Aorta (tissue), 5 donors: ENCODE data around the gene YOD1. TPM values are rescaled to one million over a fixed set of nuclear protein-coding genes. Genes with fewer than 3 reads are reported as not detected.

Source experiments
- ATAC-seq: fragments of 200-7000 bp; cut with Tn5 transposase; one replicate; pipeline ENCODE4 v1.9.1; 2022; ENCODE audit warnings: moderate library complexity; ENCODE audit not compliant: low FRiP score
- DNase-seq, 2 donors: peaks; one replicate each; pipeline ENCODE4 v3.0.0-alpha.2; 2020
- H3K27ac ChIP-seq, 2 donors: one replicate each; pipeline ENCODE4 v1.5.1; 2013; ENCODE audit warnings: low read length in 2 of 2, mild to moderate bottlenecking in 2 of 2, moderate library complexity in 2 of 2, control low read depth in 1 of 2, inconsistent platforms in 1 of 2, low read depth in 1 of 2
- H3K27me3 ChIP-seq, 2 donors: one replicate each; pipeline ENCODE4 v1.6.1; 2013; ENCODE audit warnings: control low read depth in 1 of 2, low read length in 1 of 2, mild to moderate bottlenecking in 1 of 2, moderate library complexity in 1 of 2; ENCODE audit not compliant: insufficient read depth in 2 of 2, control insufficient read depth in 1 of 2
- H3K36me3 ChIP-seq, 2 donors: one replicate each; pipeline ENCODE4 v1.6.1; 2013; ENCODE audit warnings: control low read depth in 1 of 2, low read length in 1 of 2, mild to moderate bottlenecking in 1 of 2; ENCODE audit not compliant: insufficient read depth in 2 of 2, control insufficient read depth in 1 of 2
- H3K4me1 ChIP-seq, 2 donors: one replicate each; pipeline ENCODE4 v1.6.1; 2013; ENCODE audit warnings: low read length in 2 of 2, control low read depth in 1 of 2, mild to moderate bottlenecking in 1 of 2, moderate library complexity in 1 of 2; ENCODE audit not compliant: insufficient read depth in 2 of 2, control insufficient read depth in 1 of 2
- H3K4me3 ChIP-seq, 2 donors: one replicate each; pipeline ENCODE4 v1.5.1; 2013; ENCODE audit warnings: low read length in 2 of 2, control low read depth in 1 of 2, mild to moderate bottlenecking in 1 of 2
- H3K9me3 ChIP-seq: one replicate; pipeline ENCODE4 v1.6.1; 2013; ENCODE audit warnings: mild to moderate bottlenecking, low read length; ENCODE audit not compliant: control insufficient read depth
- whole genome bisulfite sequencing, 2 donors: extraction: QIAGEN DNeasy Blood & Tissue Kit; methylation state at CpG; one replicate each; pipeline ENCODE4 v1.1.7; 2013; 5-methylcytosine and 5-hydroxymethylcytosine counted together
- intact Hi-C, 2 donors: fragments of 100-400 bp; cut with DNase I; formaldehyde crosslinking; loops; one replicate each; pipeline versions ENCODE4 v1.14.2 to v1.15.0; 2022
- polyA plus RNA-seq, 2 donors: library from polyadenylated mRNA; stranded (reverse); fragments of 200-250 nt; gene quantifications; one replicate each; pipeline ENCODE4 v1.2.3, GENCODE V29; 2013
- total RNA-seq, 2 donors: library from RNA; stranded (reverse); fragmentation: NEBNext Ultra II Directional; extraction: Animal tissue kit (Norgen Biotek cat#: 25700); gene quantifications; one replicate each; pipeline ENCODE4 v1.2.1, GENCODE V29; 2021
- donor health status: healthy with polysubstance abuse.
- donor health status: Bipolar disorder and iron deficiency.
- donor health status: DM: no; HTN: no; CAD: no.
- donor health status: DM: no; HTN: no; CAD: no.
- donor health status: DM: yes; HTN: yes; CAD: no.

YOD1 gene
- total and polyA plus RNA-seq, 4 donors: 0.75 to 6.6 (median 4.1) TPM

DNA sequence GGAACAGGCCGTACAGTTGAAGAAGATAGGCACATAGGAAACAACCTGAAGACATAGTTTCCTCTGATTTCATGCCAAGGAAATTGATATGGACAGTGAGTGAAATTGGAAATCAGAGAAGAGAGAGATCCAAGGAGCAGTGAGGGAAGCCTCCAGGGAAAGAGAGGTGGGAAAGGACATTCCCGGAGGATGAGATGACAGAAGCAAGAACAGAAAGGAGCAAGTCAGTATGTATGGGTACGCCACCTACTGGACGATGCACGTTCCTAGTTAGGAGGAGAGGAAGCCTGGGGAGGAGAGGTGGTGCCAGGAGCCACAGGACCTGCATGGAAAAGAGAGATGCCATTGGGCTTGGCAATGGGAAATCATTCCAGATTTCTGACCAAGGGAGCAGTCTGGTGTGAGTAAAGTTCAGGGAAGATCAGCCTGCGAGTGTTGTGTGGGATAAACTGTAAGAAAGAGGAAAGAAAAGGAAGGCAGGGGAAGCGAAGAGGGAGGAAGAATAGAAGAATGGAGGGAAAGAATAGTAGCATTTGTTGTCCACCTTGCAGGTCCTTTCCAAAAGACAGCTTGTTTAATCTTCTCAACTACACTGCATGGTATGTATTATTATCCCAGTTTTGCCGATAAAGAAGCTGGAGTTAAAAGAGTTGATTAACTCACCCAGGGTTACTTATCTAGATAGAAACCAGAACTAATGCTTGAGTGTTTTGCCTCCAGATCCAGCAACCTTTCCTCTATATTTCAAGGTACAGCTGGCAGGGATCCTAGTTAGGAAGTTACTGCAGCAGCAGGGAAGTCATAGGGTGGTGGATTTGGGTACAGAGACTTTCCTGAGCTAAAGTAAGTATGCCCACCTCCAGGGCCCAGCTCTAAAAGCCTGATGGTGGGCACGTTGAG, 45.8 kb downstream of the YOD1 start:
- WGBS, 2 donors: 37 to 38% methylated on average over 9 of the region's 9 CpGs
- no peak for DNase-seq
- H3K4me1 ChIP-seq: no peaks in the 10 kb centered on the region
- intact Hi-C loops: no loop called here
- no peaks in the 10 kb centered on the region for H3K36me3 ChIP-seq
- H3K27ac ChIP-seq: no peak overlapping the region
- no peaks in the 10 kb centered on the region for H3K9me3 ChIP-seq
- H3K4me3 ChIP-seq: no peak overlapping the region
- H3K27me3 ChIP-seq: no peaks in the 10 kb centered on the region
- no peak for ATAC-seq

DNA sequence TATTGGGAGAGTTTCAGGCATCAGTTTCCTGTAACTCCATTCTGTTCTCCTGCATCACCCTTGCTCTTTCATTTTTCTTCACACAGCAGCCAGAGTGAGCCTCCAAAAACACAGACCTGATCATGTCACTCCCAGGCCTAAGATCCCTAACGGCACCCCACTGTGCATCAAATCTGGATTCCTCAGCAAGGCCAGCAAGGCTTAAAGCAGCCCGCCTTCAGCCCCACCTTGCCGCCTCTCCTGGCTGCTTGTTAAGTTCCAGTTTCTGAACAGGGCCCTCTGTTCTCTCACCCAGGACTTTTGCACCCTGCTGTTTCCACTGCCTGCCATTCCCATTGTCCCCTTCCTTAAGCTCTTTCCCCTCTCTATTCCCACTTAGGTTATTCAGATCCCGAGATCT, 47.8 kb downstream of the YOD1 start:
- H3K4me3 ChIP-seq: no peak overlapping the region
- no peaks in the 10 kb centered on the region for H3K9me3 ChIP-seq
- H3K36me3 ChIP-seq: no peaks in the 10 kb centered on the region
- 89 to 92% methylated on average over 4 of the region's 4 CpGs for WGBS, 2 donors
- intact Hi-C loops: no loop called here
- H3K4me1 ChIP-seq: no peaks in the 10 kb centered on the region
- no peak overlapping the region for H3K27ac ChIP-seq
- ATAC-seq (no peak), DNase-seq (no peak)
- no peaks in the 10 kb centered on the region for H3K27me3 ChIP-seq

- Histone ChIP-seq H3K27me3 (no peaks in the 10 kb centered on the region), H3K27ac (no peak overlapping the region), H3K36me3 (no peaks in the 10 kb centered on the region), H3K9me3 (no peaks in the 10 kb centered on the region), H3K4me1 (no peaks in the 10 kb centered on the region), H3K4me3 (no peak overlapping the region)
- WGBS, 2 donors: 77 to 84% methylated on average over 1 of the region's 1 CpG
- no peak for DNase-seq
- intact Hi-C loops: no loop called here
- peak; percentile 29 for ATAC-seq
Measured at GRCh38 chr1:207002724-207003146, 48.3 kb downstream of the YOD1 start.

GRCh38 chr1:207001492-207002245, 49.3 kb downstream of the YOD1 start:
- intact Hi-C loops: no loop called here
- DNase-seq (no peak), ATAC-seq (no peak)
- Histone ChIP-seq H3K4me3 (no peak overlapping the region), H3K27ac (no peak overlapping the region), H3K9me3 (no peaks in the 10 kb centered on the region), H3K27me3 (no peaks in the 10 kb centered on the region), H3K36me3 (no peaks in the 10 kb centered on the region), H3K4me1 (no peaks in the 10 kb centered on the region)
- 79% methylated on average over 5 of the region's 5 CpGs for WGBS, 2 donors

DNA sequence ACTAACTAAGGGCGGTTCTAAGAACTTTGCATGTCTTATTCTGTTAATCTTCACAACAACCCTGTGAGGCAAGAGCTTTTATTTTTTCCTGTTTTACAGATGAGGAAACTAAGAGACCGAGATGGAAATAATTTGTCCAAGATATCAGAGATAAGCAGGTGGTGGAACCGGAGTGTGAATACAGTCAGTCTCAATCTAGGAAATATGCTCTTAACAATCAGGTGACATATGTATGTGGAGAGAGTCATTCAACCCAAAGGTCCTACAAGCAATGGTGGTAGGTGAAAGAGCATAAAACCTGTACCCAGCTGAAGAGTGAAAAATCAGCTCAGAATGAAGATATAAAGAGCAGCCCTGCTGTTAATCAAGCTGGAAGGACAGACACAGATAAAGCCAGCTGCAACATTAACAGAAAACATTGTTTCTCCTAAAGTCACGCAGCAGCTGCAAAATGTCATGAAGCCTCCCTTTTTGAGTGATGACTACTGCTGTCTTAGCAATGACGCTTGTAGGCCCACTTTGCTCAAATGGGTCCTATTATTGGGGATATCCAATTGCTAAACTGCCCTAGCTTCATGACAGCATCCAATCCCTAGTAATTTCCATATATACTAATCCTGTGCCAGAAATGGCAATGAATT, 50.2 kb downstream of the YOD1 start:
- Histone ChIP-seq H3K36me3 (no peaks in the 10 kb centered on the region), H3K27me3 (no peaks in the 10 kb centered on the region), H3K27ac (no peak overlapping the region), H3K4me1 (no peaks in the 10 kb centered on the region), H3K9me3 (no peaks in the 10 kb centered on the region), H3K4me3 (no peak overlapping the region)
- ATAC-seq (no peak), DNase-seq (no peak)
- WGBS, 2 donors: 73 to 80% methylated on average over 5 of the region's 5 CpGs
- intact Hi-C loops: no loop called here

DNA sequence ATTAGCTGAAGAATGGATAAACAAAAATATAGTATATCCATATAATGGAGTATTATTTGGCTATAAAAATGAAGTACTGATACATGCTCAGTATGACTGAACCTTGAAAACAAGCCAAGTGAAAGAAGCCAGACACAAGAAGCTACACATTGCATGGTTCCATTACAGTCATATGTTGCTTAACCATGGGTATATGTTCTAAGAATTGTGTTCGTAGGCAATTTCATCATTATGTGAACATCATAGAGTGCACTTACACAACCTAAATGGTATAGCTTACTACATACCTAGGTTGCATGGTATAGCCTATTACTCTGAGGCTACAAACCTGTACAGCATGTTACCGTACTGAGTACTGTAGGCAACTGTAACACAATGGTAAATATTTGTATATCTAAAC, 52.2 kb downstream of the YOD1 start:
- 90 to 91% methylated on average over 2 of the region's 2 CpGs for WGBS, 2 donors
- no peaks in the 10 kb centered on the region for H3K4me1 ChIP-seq
- DNase-seq: no peak
- ATAC-seq: no peak
- no peak overlapping the region for H3K27ac ChIP-seq
- intact Hi-C loops: no loop called here
- H3K36me3 ChIP-seq: no peaks in the 10 kb centered on the region
- H3K27me3 ChIP-seq: no peaks in the 10 kb centered on the region
- H3K4me3 ChIP-seq: no peak overlapping the region
- H3K9me3 ChIP-seq: no peaks in the 10 kb centered on the region

Other genes with a start within 250 kb of the YOD1 start
- not detected for gene IL20, start 185.6 kb downstream of the YOD1 start, total RNA-seq
- gene IL20, start 185.6 kb downstream of the YOD1 start, polyA plus RNA-seq: not detected
- not detected for gene IL24, start 153.8 kb downstream of the YOD1 start, total RNA-seq
- gene IL24, start 153.8 kb downstream of the YOD1 start, polyA plus RNA-seq: not detected
- gene FCMR, start 129.3 kb downstream of the YOD1 start, total RNA-seq: 1 to 10 TPM; 3.3 to 4.0 TPM
- gene FCMR, start 129.3 kb downstream of the YOD1 start, polyA plus RNA-seq: 1 to 10 TPM in 1 of 2 donors, under 1 TPM in 1; 0.28 to 1.3 TPM
- gene PIGR, start 104.7 kb downstream of the YOD1 start, total RNA-seq: 1 to 10 TPM in 1 of 2 donors, under 1 TPM in 1; 0.84 to 2.1 TPM
- gene PIGR, start 104.7 kb downstream of the YOD1 start, polyA plus RNA-seq: 10 to 100 TPM in 1 of 2 donors, under 1 TPM in 1; 0.28 to 67.5 TPM
- not detected for gene FCAMR, start 80.7 kb downstream of the YOD1 start, total RNA-seq
- gene FCAMR, start 80.7 kb downstream of the YOD1 start, polyA plus RNA-seq: not detected
- gene C1orf116, start 18.5 kb downstream of the YOD1 start, total RNA-seq: under 1 TPM; 0.13 to 0.36 TPM
- 1 to 10 TPM in 1 of 2 donors, under 1 TPM in 1; 0.08 to 2.8 TPM for gene C1orf116, start 18.5 kb downstream of the YOD1 start, polyA plus RNA-seq
- gene PFKFB2, start 2.1 kb upstream of the YOD1 start, total RNA-seq: 10 to 100 TPM in 1 of 2 donors, 1 to 10 TPM in 1; 9.6 to 13.7 TPM
- 1 to 10 TPM; 3.0 to 6.0 TPM for gene PFKFB2, start 2.1 kb upstream of the YOD1 start, polyA plus RNA-seq
- gene C4BPB, start 37.7 kb upstream of the YOD1 start, total RNA-seq: 10 to 100 TPM in 1 of 2 donors, under 1 TPM in 1; 0.94 to 10.7 TPM
- 1 to 10 TPM; 1.7 to 8.6 TPM for gene C4BPB, start 37.7 kb upstream of the YOD1 start, polyA plus RNA-seq
- under 1 TPM in 1 of 2 donors, not detected in 1; 0.33 TPM for gene C4BPA, start 53.0 kb upstream of the YOD1 start, total RNA-seq
- under 1 TPM in 1 of 2 donors, not detected in 1; 0.50 TPM for gene C4BPA, start 53.0 kb upstream of the YOD1 start, polyA plus RNA-seq